Lower lobe of right lung (tissue), 2 donors: ENCODE data around the gene BMF. TPM values are rescaled to one million over a fixed set of nuclear protein-coding genes. Genes with fewer than 3 reads are reported as not detected.

Experiments used
- ATAC-seq, 2 donors: fragments of 200-7000 bp; cut with Tn5 transposase; one replicate each; pipeline ENCODE4 v1.9.1; 2020 to 2022; ENCODE audit warnings: mild to moderate bottlenecking in 2 of 2, moderate library complexity in 2 of 2
- DNase-seq: peaks from one replicate; pipeline ENCODE4 v3.0.0-alpha.2; 2020
- H3K27ac ChIP-seq: fragments of 200-600 bp; one replicate; pipeline ENCODE4 v1.8.0; 2022
- H3K27me3 ChIP-seq: fragments of 200-600 bp; one replicate; pipeline ENCODE4 v1.8.0; 2022; ENCODE audit warnings: low read depth
- H3K36me3 ChIP-seq: fragments of 200-600 bp; one replicate; pipeline ENCODE4 v1.8.0; 2022; ENCODE audit warnings: mild to moderate bottlenecking
- H3K4me1 ChIP-seq: fragments of 200-600 bp; one replicate; pipeline ENCODE4 v1.8.0; 2022
- H3K4me3 ChIP-seq: fragments of 200-600 bp; one replicate; pipeline ENCODE4 v1.8.0; 2022; ENCODE audit warnings: mild to moderate bottlenecking
- H3K9me3 ChIP-seq: fragments of 200-600 bp; one replicate; pipeline ENCODE4 v1.8.0; 2022
- CTCF ChIP-seq: fragments of 200-600 bp; IDR thresholded peaks from one replicate; pipeline ENCODE4 v1.8.0; 2022; ENCODE audit warnings: antibody characterized with exemption, mild to moderate bottlenecking
- intact Hi-C: fragments of 100-400 bp; cut with DNase I; formaldehyde crosslinking; loops from one replicate; pipeline ENCODE4 v1.11.0; 2022
- total RNA-seq: library from RNA; stranded (reverse); fragmentation: NEBNext Ultra II Directional; extraction: Animal tissue kit (Norgen Biotek cat#: 25700); gene quantifications from one replicate; pipeline ENCODE4 v1.2.1, GENCODE V29; 2021
- donor health status: DM: no; HTN: yes; CAD: no; lungs with severe emphysema.

The BMF gene
- total RNA-seq, 1 donor from 2014 or later, result 17.2 TPM

- intact Hi-C loops, result no loop called here
- Histone ChIP-seq H3K9me3 (no peaks in the 10 kb centered on the region), H3K27me3 (no peaks in the 10 kb centered on the region), H3K4me1 (peaks cover 45% of the 10 kb centered on the region), H3K27ac (no peak overlapping the region), H3K4me3 (no peak overlapping the region), H3K36me3 (peaks cover 25% of the 10 kb centered on the region)
- TF ChIP-seq CTCF, result no peak
- DNase-seq, result no peak
- ATAC-seq, result no peak
Measured at GRCh38 chr15:40088929-40089755, 19.5 kb downstream of the BMF start.

- peaks cover 25% of the 10 kb centered on the region for H3K36me3 ChIP-seq
- ATAC-seq (peak in 1 of 2 donors; percentile 4), DNase-seq (no peak)
- no peaks in the 10 kb centered on the region for H3K9me3 ChIP-seq
- intact Hi-C loops, result no loop called here
- no peaks in the 10 kb centered on the region for H3K27me3 ChIP-seq
- no peak for TF ChIP-seq CTCF
- H3K4me1 ChIP-seq, result peaks cover 40% of the 10 kb centered on the region
- no peak overlapping the region for H3K4me3 ChIP-seq
- H3K27ac ChIP-seq, result no peak overlapping the region
Measured at GRCh38 chr15:40087991-40088928, 20.4 kb downstream of the BMF start.

- Histone ChIP-seq H3K36me3 (peaks cover 25% of the 10 kb centered on the region), H3K4me1 (peaks cover 37% of the 10 kb centered on the region), H3K9me3 (no peaks in the 10 kb centered on the region), H3K4me3 (no peak overlapping the region), H3K27me3 (no peaks in the 10 kb centered on the region), H3K27ac (no peak overlapping the region)
- no peak for TF ChIP-seq CTCF
- ATAC-seq, result no peak
- DNase-seq, result no peak
- intact Hi-C loops, result no loop called here
Measured at GRCh38 chr15:40087068-40087810, 21.4 kb downstream of the BMF start.

GRCh38 chr15:40085266-40085665 lies 23.4 kb downstream of the BMF start:
- ATAC-seq, result no peak
- no peak for DNase-seq
- Histone ChIP-seq H3K27me3 (no peaks in the 10 kb centered on the region), H3K4me3 (no peak overlapping the region), H3K4me1 (peaks cover 42% of the 10 kb centered on the region), H3K9me3 (no peaks in the 10 kb centered on the region), H3K36me3 (peaks cover 8% of the 10 kb centered on the region), H3K27ac (no peak overlapping the region)
- no peak for TF ChIP-seq CTCF
- intact Hi-C loops, result no loop called here

GRCh38 chr15:40084650-40085049 lies 24.0 kb downstream of the BMF start:
- ATAC-seq (no peak), DNase-seq (no peak)
- no peak overlapping the region for H3K4me3 ChIP-seq
- intact Hi-C loops, result no loop called here
- H3K9me3 ChIP-seq, result no peaks in the 10 kb centered on the region
- H3K36me3 ChIP-seq, result peaks cover 2% of the 10 kb centered on the region
- TF ChIP-seq CTCF, result no peak
- no peak overlapping the region for H3K27ac ChIP-seq
- H3K27me3 ChIP-seq, result no peaks in the 10 kb centered on the region
- peaks cover 42% of the 10 kb centered on the region for H3K4me1 ChIP-seq
